ENCODE measurements around the gene NTRK3.

NTRK3 gene

DNA sequence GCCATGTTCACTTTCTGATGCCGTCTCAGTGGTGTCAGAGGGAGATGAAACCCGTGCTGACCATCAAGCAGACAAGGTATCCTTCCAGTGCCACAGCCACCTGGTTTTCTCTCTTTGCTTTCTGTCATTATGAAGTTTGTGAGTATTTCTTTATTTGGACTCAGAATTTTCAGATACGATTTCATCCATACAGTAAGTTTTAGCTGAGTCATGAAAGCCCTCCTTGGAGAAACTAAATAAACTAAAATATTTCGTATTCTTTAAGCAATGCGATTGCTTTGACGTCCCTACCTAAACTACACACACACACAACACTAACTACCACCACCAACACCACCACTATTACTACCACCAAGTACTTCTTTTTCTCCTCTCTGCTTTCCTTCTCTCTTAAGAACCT is 350.1 kb downstream of the NTRK3 start:
- no peak for DNase-seq (ENCODE audit: low read depth in 1 of 2, low spot score in 1 of 2)

DNA sequence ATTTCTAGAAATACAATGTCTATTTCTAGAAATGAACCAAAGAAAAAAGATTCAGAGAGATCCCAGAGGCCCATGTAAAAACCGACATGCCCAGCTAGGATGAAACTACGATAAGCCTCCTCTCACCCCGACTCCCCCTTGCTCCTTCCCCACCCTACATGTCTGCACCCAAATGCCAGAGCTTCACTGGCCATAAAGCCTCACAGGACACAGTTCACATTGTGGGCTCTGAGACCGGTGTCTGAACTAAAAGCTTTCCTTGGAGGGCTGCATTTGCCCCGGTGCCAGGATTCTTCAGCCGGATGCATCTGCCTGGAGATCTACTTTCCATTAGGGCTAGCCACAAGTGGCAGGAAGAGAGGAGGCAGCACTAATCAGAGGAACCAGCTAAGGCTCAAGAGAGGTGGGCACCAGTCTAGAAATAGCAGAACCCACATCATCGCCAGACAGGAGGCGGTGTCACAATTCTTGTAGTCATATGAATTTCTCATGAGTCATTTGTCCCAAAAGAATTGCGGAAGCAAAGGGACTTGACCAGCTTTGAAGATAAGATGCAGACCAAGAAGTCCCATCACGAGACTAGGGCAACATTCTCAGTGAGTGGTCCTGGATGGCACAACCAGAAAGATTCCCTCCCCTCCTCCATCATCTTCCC is 353.6 kb downstream of the NTRK3 start:
- no peak for DNase-seq (ENCODE audit: low read depth in 1 of 2, low spot score in 1 of 2)

DNA sequence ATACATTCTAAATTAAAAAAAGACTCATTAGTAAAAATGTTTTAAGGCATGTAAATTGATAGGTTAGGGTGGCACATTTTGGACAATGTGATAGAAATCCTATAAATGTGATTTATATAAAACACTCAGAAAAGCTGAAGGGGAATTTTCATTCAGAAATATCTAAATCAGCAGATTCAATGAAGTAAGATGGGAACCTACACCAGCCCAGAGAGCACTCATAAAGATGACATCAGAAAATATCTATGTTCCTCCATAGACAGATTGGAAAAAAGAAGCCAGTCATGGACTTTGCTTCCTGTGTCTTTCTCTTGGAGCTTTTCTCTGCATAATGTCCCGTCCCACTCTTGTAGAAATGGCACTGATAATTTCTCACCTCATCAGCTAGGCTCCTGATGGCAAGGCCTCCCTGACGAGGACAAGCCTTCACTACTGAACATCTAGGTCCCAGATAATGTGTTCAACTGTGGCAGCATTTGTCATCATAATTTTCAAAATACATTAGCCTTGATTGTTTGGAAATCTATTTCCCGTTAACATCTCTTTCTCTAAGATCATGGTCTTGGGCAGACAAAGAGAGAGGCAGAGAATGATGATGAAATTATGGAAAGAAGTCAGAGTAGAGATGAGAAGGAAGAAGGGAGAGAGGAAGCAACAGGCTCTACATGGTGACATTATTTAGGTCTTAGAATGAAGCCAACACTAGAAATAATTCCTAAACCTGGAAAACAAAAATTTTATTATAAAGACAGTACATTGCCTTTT is 354.4 kb downstream of the NTRK3 start:
- DNase-seq (ENCODE audit: low read depth in 1 of 2, low spot score in 1 of 2): no peak

DNA sequence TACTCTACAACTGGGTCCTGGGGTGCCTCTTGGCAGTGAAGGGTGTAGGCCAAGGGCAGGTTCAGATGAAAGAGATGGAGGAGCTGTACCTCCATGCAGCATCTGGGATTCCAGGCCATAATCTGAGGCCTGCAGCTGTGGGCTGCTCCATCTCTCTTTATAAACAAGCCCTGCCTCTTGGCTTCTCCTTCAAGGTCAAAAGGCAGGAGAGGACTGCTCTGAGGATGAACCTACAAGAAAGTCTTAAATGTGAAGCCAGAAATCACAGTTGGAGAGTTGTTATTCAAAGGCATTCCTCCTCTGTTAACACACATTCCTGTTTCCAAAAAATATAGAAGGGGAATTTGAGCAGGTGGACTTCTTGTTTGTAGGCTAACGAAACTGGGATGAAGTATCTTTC is 355.5 kb downstream of the NTRK3 start:
- DNase-seq (ENCODE audit: low read depth in 1 of 2, low spot score in 1 of 2): no peak

DNA sequence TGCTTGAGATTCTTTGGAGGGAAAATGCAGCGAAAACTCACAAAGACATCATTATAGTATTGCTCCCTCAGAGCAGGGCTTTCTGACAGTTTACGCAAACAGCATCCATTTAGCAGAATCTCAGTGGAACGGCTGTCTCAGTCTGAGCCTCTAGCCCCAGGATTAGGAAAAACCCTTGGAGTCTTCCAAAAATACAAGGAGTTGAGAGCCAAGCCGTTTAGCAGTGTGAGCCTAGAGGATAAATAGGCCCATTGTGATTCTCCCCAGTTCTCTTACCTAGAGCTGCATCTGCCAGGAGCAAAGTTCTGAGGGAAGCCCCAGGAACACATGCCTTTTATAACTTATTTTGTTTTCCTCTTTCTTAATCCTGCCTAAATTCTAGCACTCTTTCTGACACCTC is 359.6 kb downstream of the NTRK3 start:
- no peak for DNase-seq (ENCODE audit: low read depth in 1 of 2, low spot score in 1 of 2)

DNA sequence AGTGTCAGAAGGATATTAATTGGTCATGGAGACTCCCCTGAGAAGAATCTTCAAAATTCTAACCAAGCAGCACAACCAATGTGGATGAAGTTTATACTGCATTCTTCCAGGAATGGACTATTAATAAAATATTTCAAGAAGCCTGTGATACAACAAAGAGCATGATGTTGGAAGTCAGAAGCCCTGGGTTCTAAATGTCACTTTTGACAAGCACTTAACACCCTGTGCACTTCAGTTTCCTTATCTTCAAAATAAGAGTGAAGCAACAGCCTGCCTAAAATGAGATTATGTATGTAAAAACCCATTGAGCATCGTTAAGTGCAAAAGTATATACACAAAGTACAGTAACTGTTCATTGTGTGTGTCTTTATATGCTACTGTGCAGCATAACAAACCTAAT is 369.4 kb downstream of the NTRK3 start:
- no peak for DNase-seq (ENCODE audit: low read depth in 1 of 2, low spot score in 1 of 2)

DNA sequence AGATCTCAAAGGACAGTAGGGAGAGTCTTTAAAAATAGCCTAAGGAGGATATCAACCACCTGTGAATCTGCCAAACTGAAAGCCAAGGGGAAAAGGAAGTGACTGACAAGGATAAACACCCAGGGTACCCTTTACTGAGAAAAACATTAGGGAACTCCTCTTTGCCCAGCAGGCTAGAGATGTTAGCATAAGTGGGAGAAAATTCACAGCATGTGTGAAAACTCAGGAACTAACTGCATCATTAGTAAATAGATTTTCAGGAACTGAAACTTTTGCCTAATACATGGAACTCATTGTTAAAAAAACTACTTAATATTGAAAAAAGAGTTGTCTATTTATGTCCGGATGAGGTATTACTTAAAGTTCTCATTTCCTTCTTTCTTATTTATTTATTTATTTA is 375.5 kb downstream of the NTRK3 start:
- no peak for DNase-seq (ENCODE audit: low read depth in 1 of 2, low spot score in 1 of 2)

DNA sequence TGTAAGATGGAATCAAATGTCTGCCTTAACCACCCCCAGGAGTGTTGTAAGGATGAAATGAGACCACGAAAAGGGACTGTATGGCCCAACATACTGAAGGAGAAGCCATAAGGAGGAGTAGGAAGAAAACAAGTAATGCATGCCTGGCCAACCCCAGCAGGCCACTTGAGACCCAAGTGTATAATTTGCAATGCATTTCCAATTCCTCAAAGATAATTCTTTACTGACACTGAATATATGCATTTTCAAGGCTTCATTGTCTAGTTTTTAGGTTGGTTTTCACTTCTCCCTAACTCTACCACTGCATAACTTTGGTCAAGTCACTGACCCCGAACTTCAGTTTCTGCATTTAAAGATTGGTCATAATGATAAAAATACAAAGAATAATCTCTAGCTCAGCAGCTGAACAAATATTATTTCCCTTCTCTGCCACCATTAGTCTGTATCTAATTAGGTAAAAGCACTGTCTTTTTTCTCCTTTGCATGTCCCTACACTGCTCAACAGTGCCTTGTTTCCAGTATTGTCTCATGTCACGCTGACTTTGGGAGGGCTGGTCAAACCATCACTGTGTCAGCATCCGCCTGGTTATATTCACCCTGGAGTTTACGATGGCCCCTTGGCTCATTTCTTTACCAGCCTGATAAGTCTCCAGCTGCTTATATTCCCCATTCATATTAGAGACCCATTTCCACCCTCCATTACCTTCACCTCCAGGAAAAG is 378.6 kb downstream of the NTRK3 start:
- DNase-seq (ENCODE audit: low read depth in 1 of 2, low spot score in 1 of 2): no peak

DNA sequence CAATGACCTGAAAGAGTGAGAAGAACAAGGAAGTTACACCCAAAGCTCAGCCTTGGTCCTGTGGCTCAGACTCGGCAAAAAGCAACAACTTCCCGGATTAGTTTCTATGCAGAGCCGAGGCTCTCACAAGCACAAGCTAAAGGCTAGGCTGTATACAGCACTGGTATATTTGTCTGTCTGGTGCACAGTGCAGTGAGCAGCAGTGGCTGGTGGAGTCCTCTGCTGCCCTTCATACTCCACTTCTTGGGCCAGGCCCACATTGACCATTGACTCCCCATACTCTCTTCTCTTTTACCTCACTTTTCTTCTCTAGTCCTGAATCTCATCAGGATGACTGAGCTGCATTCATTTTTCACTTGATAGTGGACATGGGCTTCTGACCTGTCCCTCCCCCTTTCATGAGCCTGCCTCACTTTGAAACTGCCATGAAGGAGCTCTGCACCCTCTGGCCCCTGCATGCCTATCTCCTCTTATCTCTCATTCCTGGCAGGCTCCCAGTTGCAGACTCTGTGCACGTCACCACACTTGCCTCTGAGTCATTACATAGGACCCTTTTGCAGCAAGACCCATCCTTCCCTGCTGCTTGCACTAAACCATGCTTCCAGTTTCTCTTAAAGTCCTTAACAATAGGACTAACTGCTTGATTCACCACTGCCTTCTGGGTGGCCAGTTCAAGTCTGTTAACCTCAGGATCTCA is 379.3 kb downstream of the NTRK3 start:
- no peak for DNase-seq (ENCODE audit: low read depth in 1 of 2, low spot score in 1 of 2)

DNA sequence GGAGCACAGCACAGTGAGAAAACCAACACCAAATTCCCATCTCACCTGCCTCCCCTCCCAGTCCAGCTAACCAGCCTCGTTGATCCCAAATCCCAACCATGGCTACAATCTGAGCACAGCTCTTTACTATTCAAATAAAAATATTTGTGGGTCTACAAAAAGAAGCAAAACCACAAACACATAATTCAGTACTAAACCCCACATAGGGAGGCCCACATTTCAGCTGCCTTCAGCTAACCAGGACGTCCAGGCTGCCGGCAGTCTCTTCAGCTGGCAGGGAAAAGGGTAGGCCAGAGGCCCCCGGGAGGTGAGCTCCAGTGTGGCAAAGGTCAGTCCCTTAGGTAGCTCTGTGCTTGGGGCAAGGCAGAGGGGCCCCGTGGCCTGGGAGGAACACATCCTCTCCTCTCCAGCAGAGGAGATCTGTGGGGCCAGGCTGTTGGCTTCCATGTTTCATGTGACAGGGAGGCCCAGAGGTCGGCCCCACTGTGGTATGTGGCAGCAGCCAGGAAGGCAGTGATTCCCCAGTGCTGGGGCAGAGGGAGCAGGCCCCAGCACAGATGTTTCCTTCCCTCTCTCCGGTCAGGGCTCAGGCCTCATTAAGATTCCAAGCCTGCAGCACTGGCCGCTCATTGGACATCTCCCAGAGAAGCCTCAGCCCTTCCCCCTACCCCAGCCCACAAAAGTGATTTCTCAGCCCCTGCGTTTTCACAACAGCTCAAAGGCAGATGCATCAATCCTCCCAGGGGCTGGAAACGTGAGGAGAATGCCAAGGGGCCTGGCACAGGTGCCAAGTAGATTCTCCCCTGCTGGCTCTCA is 381.4 kb downstream of the NTRK3 start:
- DNase-seq (ENCODE audit: low read depth in 1 of 2, low spot score in 1 of 2): no peak

DNA sequence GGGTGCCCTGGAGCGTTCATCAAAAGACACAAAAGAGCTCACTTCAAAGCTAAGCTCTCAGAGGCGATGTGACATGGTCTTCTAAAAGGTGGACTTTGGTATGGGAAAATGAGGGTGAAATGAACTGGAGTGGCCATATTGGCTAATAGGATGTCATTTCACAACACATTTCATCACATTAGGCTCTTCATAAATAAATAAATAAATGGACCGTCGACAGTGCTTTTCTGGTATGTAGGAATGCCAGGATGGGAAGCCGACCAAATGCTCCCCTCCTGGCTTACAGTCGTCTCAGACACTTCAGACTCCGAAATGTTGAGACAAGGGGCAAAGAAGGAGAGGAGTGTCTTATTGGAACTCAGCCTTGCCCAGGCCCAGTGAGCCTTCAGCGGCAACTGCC is 383.0 kb downstream of the NTRK3 start:
- DNase-seq (ENCODE audit: low read depth in 1 of 2, low spot score in 1 of 2): no peak

DNA sequence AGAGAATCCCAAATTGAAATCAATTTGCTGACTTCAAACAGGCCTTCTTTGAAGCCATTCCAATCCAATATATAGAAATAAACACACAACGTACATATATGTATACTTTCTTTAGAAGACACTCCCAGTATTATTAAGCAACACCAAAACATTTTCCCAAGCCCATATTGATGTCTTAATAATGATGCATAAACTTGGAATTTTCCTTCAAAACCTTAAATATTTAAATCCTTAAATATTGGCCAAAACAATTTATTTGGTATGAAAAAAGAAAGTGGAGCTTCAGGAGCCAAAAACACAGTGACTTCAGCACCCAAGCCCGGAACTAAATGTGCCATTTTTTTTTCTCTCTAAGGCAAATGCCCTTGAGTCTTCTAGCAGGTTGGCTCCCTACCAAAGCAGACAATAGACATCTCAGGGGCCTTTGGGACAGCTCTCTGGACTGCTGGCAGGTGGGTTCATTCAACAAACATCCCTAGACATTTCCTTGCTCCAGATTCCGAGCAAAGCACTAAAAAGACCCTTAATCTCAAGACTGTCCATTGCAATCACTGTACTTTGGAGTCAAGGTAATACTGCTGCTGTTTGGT is 384.7 kb downstream of the NTRK3 start:
- DNase-seq (ENCODE audit: low read depth in 1 of 2, low spot score in 1 of 2): no peak

DNA sequence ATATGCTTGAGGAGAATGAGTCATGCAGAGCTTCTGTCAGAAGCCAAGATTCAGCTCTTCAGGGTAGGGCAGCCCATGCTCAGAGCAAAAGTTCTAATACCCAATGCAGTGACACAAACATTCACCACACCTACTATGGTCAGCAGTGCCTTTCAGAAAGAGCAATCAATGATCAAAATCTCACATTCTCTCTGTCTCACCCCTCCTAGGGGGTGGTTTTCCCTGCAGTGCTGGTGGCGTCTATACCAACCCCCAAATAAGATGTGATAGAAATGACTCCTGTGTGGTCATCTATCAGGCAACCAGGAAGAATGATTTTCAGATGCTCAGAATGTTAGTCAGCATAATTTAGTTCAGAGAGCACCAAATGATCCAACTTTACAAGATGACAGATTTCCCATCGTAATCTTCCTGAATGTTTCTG is 385.3 kb downstream of the NTRK3 start:
- DNase-seq (ENCODE audit: low read depth in 1 of 2, low spot score in 1 of 2): no peak

DNA sequence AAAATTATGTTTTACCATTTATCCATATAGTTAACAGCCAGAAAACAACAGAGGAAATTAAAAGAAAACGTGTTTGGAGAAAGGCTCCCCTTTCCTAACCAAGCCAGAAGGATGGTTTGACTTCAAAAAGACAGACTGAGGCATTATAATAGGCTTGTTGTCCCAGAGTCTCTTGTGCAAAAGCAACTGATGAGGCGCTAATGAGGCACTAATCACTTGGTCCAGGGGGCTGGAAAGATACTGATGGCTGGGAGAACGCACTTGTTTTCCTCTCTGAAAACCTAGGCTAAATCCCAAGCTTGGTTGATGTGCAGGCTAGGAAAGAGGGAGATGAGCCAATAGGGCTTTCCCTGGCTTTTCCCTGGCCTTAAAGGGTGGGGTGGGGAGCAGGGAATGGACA is 389.6 kb downstream of the NTRK3 start:
- no peak for DNase-seq (ENCODE audit: low read depth in 1 of 2, low spot score in 1 of 2)

DNA sequence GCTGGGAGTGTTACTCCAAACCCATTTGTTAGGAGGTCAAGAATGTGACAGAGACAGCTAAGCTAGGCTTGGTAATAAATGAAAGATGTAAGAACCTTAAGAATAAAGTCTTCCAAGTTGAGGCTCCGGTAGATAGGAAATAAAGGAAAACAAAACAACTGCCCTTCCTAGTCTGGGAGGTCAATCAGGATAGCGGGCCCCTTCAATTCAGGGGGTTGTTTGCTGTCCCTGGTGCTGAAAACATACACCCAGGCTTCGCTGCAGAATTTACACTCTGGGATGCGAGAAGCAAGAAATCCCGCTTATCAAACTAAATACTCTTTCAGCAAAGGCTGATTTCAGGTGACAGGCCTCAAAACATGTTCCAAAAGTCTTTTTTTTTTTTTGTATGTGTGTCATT is 393.4 kb downstream of the NTRK3 start:
- DNase-seq (ENCODE audit: low read depth in 1 of 2, low spot score in 1 of 2): no peak

DNA sequence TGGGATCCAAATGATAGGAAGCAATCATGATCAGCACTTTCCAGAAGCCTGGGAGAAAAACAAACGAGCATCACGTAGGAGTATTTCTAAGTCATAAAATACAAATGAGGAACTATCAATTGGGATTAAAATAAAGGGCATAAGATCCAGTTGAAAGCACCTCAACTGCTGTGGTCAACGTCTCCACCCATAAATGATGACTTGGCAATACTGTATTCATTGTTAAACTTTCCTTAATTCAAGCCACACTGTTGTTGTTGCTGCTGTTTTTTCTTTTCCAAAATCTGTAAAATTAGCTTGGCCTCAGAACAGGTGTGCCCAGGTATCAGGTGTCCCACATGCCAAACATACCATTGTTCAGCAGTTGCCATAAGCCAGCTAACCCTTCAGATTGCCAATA is 395.8 kb downstream of the NTRK3 start:
- no peak for DNase-seq (ENCODE audit: low read depth in 1 of 2, low spot score in 1 of 2)

DNA sequence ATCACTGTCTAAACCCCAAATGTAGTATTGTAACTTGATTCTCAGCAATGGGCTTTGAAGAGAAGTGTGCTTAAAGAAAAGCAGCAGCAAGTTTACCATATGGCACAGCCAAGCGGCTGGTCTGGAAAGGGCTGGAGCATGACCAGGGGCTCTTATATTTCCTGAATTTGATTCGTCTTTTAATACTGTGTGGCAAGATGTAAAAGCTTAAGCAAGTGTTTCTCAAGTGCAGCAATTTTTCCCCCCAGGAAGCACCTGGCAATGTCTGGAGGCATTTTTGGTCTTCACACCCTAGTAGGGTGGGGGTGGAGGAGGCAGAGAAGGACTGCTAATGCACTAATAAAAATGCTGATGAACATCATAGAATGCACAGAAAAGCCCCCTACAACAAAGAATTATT is 397.9 kb downstream of the NTRK3 start:
- no peak for DNase-seq (ENCODE audit: low read depth in 1 of 2, low spot score in 1 of 2)

DNA sequence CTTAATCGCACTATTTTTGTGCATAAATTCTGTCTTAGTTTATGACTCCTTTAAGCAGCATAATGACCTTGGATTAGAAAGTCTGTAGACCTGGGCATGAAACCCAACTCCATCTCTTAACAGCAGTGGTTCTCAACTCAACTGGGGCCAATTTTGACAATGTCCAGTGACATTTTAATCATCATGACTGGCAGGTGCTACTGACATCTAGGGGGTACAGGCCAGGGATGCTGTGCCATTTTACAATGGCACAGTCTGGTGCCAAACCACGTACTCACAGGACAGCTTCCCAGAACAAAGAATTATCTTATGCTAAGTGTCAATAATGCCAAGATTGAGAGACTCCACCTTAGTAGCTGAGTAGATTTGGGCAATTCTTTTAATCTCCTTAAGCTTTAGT is 405.0 kb downstream of the NTRK3 start:
- no peak for DNase-seq (ENCODE audit: low read depth in 1 of 2, low spot score in 1 of 2)

DNA sequence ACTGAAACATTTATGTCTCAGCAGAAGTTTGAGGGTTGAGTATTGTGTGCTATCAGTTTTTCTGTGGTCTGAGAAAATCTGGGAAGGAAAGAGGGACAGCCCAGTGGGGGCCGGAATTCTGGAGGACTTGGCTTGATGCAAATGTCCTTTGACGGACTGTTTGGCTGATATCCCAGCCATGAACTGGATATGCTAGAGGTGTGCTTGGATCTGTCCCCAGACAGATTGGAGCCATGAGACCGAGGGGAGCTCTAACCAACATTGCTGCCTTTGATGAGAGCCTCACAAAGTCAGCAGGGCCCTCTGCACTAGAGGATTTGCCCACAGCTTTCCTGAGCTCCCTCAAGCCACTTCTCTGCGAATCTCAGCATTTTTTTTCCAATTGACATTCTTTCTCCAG is 405.6 kb downstream of the NTRK3 start:
- DNase-seq (ENCODE audit: low read depth in 1 of 2, low spot score in 1 of 2): no peak

DNA sequence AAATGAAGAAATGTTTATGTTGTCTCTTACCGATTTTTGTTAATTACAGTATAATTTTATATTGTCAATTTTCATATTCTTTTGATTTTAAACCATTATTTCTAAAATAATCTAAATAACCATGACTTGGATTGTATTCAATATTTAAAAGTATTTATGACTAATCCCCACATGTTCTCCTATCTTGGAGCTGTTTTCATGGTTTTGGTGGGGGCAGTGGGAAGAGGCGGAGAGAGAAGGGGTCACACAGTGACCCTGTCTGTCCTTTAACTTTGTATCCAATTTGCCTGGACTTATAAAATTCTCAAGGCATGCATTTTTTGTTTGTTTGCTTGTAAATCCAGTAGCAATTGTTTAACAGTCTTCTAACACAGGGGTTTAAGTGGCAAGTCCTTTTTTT is 407.4 kb downstream of the NTRK3 start:
- DNase-seq (ENCODE audit: low read depth in 1 of 2, low spot score in 1 of 2): no peak

DNA sequence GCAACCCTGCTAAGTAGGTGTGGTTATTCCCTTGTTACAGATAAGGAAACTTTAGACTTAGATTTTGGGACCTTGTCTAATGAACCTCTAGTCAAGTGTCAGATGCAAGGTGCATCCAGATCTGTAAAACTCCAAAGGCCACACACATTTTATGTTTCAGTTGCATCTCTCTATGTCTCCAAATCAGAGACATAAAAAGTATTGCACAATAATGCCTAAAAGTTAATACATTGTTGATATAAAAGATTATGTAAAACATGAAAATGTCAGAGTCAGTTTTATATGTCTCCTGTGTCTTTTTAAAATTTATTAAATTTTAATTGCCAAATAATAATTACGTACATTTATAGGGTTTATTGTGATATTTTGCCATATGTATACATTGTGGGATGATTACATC is 408.5 kb downstream of the NTRK3 start:
- no peak for DNase-seq (ENCODE audit: low read depth in 1 of 2, low spot score in 1 of 2)

Measured in stimulated activated CD4-positive, alpha-beta T cell treated with anti-CD3 and anti-CD28 coated beads, Interleukin-15, amount 100 ng/mL, for 1 hour (primary cell).